T-helper 17 cell (primary cell): ENCODE measurements around the gene RBM34. TPM values are rescaled to one million over a fixed set of nuclear protein-coding genes. Genes with fewer than 3 reads are reported as not detected.

Source experiments
- ATAC-seq: fragments of 150-1000 bp; cut with Tn5 transposase; 2 replicates; pipeline ENCODE4 v1.10.0; 2021; ENCODE audit warnings: mild to moderate bottlenecking, moderate library complexity
- DNase-seq, 3 donors: peaks; one replicate each; pipeline versions ENCODE4 v3.0.0 to v3.0.0-alpha.2; 2020 to 2021
- H3K9me3 ChIP-seq: one replicate; pipeline ENCODE4 v1.7.0; 2013; ENCODE audit warnings: low read length, mild to moderate bottlenecking; ENCODE audit not compliant: control insufficient read depth, poor library complexity, severe bottlenecking
- H3K27ac Mint-ChIP-seq: one replicate; pipeline ENCODE4 v1.8.0; 2022; ENCODE audit warnings: mild to moderate bottlenecking, moderate library complexity, mixed read lengths
- H3K27me3 Mint-ChIP-seq: one replicate; pipeline ENCODE4 v1.8.0; 2022; ENCODE audit warnings: mixed read lengths
- H3K36me3 Mint-ChIP-seq: one replicate; pipeline ENCODE4 v1.8.0; 2022; ENCODE audit warnings: low read depth, mixed read lengths
- H3K4me1 Mint-ChIP-seq: one replicate; pipeline ENCODE4 v1.8.0; 2022; ENCODE audit warnings: mild to moderate bottlenecking, mixed read lengths
- H3K4me3 Mint-ChIP-seq: one replicate; pipeline ENCODE4 v1.8.0; 2022; ENCODE audit warnings: mild to moderate bottlenecking, moderate library complexity, mixed read lengths
- total RNA-seq, 4 donors: library from RNA in 2 of 4; stranded (reverse) in 2 of 4; gene quantifications; one replicate each; pipeline ENCODE4 v1.2.3 and lab custom pipeline; 2022 to 2026

The RBM34 gene
- total RNA-seq, 2 donors from 2014 or later, result 147 to 148 TPM

DNA sequence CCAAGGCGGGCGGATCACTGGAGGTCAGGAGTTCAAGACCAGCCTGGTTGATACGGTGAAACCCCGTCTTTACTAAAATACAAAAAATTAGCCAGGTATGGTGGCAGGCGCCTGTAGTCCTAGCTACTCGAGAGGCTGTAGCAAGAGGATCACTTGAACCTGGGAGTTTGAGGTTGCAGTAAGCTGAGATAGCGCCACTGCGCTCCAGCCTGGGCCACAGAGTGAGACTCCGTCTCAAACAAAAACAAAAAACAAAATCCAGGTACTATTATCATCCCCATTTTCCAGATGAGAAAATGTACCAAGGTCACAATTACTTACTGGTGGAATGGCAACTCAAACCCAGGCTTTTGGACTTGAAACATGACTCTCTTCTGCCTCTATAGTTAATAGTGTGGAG lies 36.9 kb downstream of the RBM34 start:
- peaks cover 47% of the 10 kb centered on the region for H3K4me1 Mint-ChIP-seq
- peaks cover 2% of the 10 kb centered on the region for H3K36me3 Mint-ChIP-seq
- H3K27ac Mint-ChIP-seq, result peak overlapping the region; percentile 41
- ATAC-seq (no peak), DNase-seq (no peak)
- no peaks in the 10 kb centered on the region for H3K9me3 ChIP-seq
- H3K27me3 Mint-ChIP-seq, result no peaks in the 10 kb centered on the region
- no peak overlapping the region for H3K4me3 Mint-ChIP-seq

DNA sequence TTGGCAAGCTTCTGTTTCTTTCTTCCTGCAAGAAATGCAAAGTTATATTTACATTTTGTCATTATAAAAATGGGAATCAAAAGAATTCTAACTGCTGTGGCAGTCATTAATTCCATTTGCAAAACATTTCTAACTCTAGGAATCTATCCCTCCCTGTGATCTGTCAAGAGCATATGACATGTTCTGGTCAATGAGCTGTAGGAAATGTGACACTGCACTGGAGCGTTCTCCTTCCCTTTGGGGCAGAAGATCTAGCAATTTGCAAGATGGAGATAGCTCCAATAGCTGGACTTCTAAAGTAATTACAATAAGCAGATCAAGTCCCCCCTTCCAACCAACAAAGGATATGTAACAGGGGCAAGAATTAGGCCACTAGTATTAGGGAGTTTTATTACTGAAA lies 38.7 kb downstream of the RBM34 start:
- Mint-ChIP-seq H3K27me3 (no peaks in the 10 kb centered on the region), H3K36me3 (peaks cover 5% of the 10 kb centered on the region), H3K4me3 (no peak overlapping the region), H3K4me1 (peaks cover 40% of the 10 kb centered on the region), H3K27ac (peak overlapping the region; percentile 43)
- ATAC-seq (no peak), DNase-seq (no peak)
- no peaks in the 10 kb centered on the region for H3K9me3 ChIP-seq

DNA sequence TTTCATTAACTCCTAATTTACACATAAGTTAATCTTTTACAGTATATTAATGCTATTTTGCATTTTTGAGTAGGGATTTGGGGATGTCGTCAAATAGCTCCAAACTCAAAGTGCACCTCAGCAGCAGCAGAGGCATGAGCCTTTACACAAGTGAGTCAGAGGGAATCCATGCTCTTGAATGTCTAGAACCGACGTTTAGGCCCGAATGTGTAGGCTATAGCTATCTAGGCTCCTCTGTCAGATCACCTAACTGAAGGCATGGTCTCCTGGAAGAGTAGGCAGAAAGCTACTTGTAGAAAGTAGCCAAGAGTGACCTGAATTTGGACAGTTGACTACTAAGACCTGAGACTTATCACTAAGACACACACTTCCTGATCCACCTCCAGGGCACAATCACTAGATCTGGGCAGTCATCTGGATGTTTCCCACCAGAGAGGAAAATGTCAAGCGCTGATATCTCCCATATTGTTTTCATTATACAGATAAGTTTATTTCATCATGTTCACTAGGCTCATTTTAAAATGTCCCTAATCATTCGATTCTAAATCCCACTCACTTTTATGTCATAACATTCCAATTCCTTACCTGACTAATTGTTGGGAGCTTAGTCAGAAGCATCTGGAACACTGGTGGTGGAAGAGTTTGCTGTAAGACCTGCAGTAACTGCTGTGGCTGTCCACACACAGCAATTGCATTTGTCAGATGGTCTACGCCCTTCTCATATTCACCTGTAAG lies 47.7 kb downstream of the RBM34 start:
- peaks cover 7% of the 10 kb centered on the region for H3K36me3 Mint-ChIP-seq
- H3K9me3 ChIP-seq, result no peaks in the 10 kb centered on the region
- H3K4me3 Mint-ChIP-seq, result no peak overlapping the region
- DNase-seq (no peak), ATAC-seq (no peak)
- H3K4me1 Mint-ChIP-seq, result peaks cover 5% of the 10 kb centered on the region
- H3K27ac Mint-ChIP-seq, result peak overlapping the region; percentile 81
- no peaks in the 10 kb centered on the region for H3K27me3 Mint-ChIP-seq

DNA sequence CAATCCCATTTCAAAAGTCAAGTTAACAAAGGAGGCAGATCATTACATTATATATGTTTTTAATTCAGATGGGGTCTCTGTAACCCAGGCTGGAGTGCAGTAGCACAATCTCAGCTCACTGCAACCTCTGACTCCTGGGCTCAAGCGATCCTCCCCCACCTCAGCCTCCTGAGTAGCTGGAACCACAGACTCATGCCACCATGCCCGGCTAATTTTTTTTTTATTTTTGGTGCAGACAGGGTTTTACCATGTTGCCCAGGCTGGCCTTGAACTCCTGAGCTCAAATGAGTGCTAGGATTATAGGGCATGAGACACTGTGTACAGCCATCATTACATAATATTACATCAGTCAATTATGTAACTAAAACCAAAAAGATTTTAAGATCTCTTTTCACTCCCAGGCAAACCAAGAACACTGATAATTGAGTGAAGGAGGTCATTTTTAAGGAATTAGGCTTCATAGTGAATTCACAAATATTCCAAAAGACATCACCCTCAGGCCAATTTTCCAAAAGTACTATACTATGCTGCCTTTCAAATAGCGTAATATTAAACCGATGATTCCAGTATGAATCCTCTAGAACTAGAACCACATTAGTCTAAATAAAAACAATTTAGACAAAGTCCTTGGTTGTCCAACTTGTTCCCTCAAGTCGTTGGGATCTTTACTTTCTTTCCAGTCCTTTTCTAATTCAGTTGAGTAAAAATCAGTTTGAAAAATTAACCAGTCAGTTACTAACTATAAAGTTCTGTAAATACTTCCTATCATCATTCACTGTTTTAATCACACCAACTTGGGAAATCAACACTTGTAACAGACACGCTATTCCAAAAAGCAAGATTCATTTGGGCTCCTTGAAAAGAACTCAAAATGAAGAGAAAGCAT lies 48.5 kb downstream of the RBM34 start:
- H3K27ac Mint-ChIP-seq, result peak overlapping the region; percentile 81
- no peaks in the 10 kb centered on the region for H3K27me3 Mint-ChIP-seq
- peaks cover 7% of the 10 kb centered on the region for H3K36me3 Mint-ChIP-seq
- no peaks in the 10 kb centered on the region for H3K9me3 ChIP-seq
- peaks cover 3% of the 10 kb centered on the region for H3K4me1 Mint-ChIP-seq
- no peak overlapping the region for H3K4me3 Mint-ChIP-seq
- DNase-seq, result no peak
- no peak for ATAC-seq

DNA sequence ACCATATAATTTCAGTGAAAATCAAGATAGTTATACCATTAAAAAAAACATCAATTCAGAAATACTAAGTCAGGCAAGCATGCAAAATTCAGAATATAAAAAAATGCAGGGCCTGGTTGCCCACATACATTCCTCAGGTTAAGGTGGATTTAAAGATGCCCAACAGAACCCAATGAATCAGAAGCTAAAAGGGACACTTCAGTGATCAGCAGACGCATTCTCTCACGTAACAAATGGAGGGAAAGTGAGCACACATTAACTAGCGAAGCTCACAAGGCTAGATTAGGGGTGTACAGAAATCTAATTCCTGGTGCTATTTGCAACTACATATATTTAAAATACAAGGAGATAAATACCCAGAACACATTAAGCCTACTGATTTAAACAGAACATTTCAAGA lies 49.9 kb downstream of the RBM34 start:
- Mint-ChIP-seq H3K36me3 (peaks cover 11% of the 10 kb centered on the region), H3K4me1 (peaks cover 11% of the 10 kb centered on the region), H3K4me3 (no peak overlapping the region), H3K27ac (no peak overlapping the region), H3K27me3 (no peaks in the 10 kb centered on the region)
- ATAC-seq (no peak), DNase-seq (no peak)
- H3K9me3 ChIP-seq, result no peaks in the 10 kb centered on the region

DNA sequence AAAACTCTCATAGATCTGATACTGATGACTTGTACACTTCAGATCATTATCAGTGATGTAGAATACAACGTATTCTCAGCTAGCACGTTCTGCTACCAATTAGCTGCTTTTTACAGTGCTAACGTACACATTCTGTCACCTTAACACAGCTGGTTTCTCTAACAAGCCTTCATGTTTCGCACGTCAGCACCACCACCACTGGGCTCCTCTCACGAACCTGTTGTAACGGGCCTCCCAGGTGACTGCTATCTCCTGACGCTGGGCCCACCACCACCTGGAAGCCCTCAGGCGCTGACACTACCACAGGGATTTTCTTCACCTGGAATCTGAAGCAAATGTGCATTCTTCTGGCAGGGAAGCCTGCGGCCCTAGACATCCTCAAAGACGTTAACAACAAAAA lies 52.2 kb downstream of the RBM34 start:
- Mint-ChIP-seq H3K4me1 (peaks cover 24% of the 10 kb centered on the region), H3K27ac (peak overlapping the region; percentile 32), H3K36me3 (peaks cover 10% of the 10 kb centered on the region), H3K27me3 (no peaks in the 10 kb centered on the region), H3K4me3 (no peak overlapping the region)
- H3K9me3 ChIP-seq, result no peaks in the 10 kb centered on the region
- DNase-seq (no peak), ATAC-seq (no peak)

DNA sequence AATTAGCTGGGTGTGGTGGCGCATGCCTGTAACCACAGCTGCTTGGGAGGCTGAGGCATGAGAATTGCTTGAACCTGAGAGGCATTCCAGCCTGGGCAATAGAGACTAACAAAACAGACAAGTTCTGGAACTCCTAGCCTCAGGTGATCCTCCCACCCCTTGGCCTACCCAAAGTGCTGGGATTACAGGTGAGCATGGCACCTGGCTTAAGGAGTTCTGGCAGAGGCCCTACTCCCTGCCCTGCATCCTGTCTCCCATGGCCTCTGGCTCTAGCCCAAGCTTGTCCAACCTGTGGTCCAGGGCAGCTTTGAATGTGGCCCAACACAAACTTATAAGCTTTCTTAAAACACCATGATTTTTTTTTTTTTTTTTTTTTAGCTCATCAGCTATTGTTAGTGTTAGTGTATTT lies 52.9 kb downstream of the RBM34 start:
- ATAC-seq (no peak), DNase-seq (no peak)
- Mint-ChIP-seq H3K27ac (peak overlapping the region; percentile 14), H3K27me3 (no peaks in the 10 kb centered on the region), H3K4me3 (no peak overlapping the region), H3K4me1 (peaks cover 23% of the 10 kb centered on the region), H3K36me3 (peaks cover 6% of the 10 kb centered on the region)
- H3K9me3 ChIP-seq, result no peaks in the 10 kb centered on the region

DNA sequence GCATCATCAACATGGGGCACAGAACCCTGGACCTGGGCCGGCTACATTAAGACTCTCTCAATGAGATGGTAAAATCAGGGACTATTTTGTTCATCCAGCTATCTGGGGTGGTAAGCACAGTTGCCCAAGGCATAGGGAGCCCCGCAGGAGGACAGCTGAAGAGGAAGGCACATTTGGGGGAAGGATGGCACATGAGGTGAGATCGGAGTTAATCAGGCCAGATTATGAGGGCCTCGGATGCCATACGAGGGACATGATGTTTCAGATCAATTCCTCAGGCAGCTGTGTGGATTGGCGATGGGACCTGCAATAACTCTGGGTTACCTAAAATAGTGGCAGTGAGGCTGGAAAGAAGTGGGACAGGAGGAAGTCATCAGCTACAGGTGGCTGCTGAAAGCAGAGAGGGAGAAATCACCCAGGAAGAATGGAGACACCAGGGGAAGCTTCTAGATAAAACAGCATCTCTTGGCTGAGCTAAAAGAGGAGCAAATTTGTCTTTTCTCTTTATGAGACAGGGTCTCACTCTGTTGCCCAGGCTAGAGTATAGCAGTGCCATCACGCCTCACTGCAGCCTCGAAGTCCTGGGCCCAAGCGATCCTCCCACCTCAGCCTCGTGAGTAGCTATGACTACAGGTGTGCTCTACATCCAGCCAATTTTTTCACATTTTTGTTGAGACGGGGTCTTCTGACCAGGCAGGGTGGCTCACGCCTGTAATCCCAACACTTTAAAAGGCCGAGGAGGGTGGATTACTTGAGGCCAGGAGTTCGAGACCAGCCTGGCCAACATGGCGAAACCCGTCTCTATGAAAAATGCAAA lies 53.5 kb downstream of the RBM34 start:
- no peak for DNase-seq

DNA sequence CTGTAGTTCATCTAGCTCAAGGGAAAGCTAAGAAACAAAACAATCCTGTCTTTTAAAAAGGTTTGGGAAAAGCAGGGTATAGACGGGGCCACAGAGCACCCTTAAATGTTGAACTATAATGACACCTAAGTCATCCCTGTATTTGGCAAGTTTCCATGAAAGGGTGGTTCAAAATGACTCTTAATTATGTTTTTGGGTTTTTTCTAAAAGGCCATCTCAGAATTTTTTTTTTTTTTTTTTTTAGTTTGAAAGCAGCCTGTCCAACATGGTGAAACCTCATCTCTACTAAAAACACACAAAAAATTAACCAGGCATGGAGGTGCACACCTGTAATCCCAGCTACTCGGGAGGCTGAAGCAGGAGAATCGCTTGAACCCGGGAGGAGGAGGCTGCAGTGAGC lies 54.6 kb downstream of the RBM34 start:
- Mint-ChIP-seq H3K4me3 (no peak overlapping the region), H3K36me3 (peaks cover 6% of the 10 kb centered on the region), H3K27me3 (no peaks in the 10 kb centered on the region), H3K4me1 (peaks cover 32% of the 10 kb centered on the region), H3K27ac (peak overlapping the region; percentile 92)
- no peak for ATAC-seq
- DNase-seq, result no peak
- H3K9me3 ChIP-seq, result no peaks in the 10 kb centered on the region

More for the DNA sequence above, 53.5 kb downstream of the RBM34 start:
- H3K9me3 ChIP-seq, result no peaks in the 10 kb centered on the region
- Mint-ChIP-seq H3K27me3 (no peaks in the 10 kb centered on the region), H3K4me3 (no peak overlapping the region), H3K27ac (peak overlapping the region; percentile 14), H3K36me3 (peaks cover 6% of the 10 kb centered on the region), H3K4me1 (peaks cover 28% of the 10 kb centered on the region)
- ATAC-seq, result no peak

DNA sequence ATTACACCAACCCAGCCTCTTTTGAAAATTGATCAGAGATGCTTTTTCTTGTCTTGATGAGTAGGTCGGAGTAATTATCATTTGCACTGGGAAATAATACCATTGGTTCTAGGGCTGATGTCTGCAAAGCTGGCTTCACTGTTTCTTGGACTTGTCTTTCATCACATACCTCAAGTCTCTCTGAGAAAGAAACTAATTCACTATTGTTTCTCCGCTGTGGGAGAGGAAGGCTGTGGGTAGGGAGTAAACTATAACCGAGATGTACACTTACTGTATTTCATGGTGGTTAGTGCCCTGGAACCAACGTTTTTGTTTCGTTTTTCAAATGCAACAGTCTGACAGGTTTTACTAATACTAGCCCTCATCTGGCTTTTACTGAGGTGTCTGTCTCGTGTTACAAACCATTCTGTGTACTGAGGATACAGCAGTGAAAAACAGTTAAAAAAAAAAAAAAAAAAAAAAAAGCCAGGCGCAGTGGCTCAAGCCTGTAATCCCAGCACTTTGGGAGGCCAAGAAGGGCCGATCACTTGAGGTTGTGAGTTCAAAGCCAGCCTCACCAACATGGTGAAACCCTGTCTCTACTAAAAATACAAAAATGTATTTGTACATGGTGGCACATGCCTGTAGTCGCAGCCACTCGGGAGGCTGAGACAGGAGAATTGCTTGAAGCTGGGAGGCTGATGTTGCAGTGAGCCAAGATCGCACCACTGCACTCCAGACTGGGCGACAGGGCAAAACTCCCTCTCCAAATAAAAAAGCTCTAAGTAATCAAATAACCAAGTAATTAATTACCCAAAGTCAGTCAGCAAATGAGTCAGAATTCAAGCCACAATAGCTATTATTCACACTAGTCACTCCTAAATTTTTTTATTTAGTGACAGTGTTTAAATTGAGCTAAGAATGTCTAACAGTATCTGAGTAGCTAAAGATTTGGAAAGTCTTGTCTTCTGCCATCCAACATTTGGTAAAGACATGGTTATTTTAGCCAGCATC lies 55.7 kb downstream of the RBM34 start:
- no peak for DNase-seq

DNA sequence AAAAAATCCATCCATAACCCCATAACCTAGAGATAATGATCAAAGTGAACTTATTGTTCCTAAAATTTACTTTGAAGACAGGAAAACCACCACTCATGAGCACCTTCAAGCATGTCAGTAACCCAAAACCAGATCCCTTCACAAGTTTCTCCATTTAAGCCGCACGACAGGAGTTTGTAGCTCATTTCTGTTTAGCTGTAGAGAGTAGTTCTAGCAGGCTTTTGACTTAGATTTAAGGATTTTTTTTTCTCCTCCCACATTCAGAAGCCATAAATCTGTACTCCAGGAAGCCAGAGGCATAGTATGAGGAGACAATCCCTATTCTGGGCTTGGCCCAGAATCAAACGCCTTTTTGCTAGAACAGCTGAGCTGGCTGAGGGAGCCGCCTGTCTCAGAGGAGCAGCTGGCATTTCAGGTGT lies 58.0 kb downstream of the RBM34 start:
- Mint-ChIP-seq H3K27ac (no peak overlapping the region), H3K4me1 (peaks cover 38% of the 10 kb centered on the region), H3K36me3 (peaks cover 4% of the 10 kb centered on the region), H3K4me3 (peak overlapping the region; percentile 66), H3K27me3 (no peaks in the 10 kb centered on the region)
- no peak for DNase-seq
- H3K9me3 ChIP-seq, result no peaks in the 10 kb centered on the region
- ATAC-seq, result peak; percentile 64

More for the DNA sequence above, 55.7 kb downstream of the RBM34 start:
- peak overlapping the region; percentile 92 for H3K27ac Mint-ChIP-seq
- H3K36me3 Mint-ChIP-seq, result peaks cover 6% of the 10 kb centered on the region
- ATAC-seq, result peak; percentile 19
- no peaks in the 10 kb centered on the region for H3K9me3 ChIP-seq
- peaks cover 35% of the 10 kb centered on the region for H3K4me1 Mint-ChIP-seq
- peak overlapping the region; percentile 92 for H3K4me3 Mint-ChIP-seq
- H3K27me3 Mint-ChIP-seq, result no peaks in the 10 kb centered on the region

DNA sequence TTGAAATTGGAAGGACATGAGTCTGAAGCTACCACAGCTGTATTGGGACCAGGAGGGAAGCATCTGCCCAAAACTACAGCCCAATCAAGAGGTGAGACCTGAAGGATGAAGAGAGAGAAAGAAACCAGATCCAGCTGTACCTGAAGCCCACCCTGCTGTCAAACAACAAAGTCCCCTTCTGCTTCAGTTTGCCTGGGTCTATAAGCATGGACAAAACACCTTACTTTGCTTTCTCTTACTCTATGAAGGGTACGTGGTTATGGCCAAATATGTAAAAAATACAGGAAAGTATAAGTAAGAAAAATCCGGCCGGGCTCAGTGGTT lies 58.8 kb downstream of the RBM34 start:
- H3K36me3 Mint-ChIP-seq, result peaks cover under 1% of the 10 kb centered on the region
- peaks cover 34% of the 10 kb centered on the region for H3K4me1 Mint-ChIP-seq
- no peak overlapping the region for H3K27ac Mint-ChIP-seq
- H3K4me3 Mint-ChIP-seq, result no peak overlapping the region
- H3K27me3 Mint-ChIP-seq, result no peaks in the 10 kb centered on the region
- H3K9me3 ChIP-seq, result no peaks in the 10 kb centered on the region
- DNase-seq, result no peak
- ATAC-seq, result no peak
